Heart left ventricle (tissue), 13 donors: ENCODE data around the gene EVX1.

ENCODE experiments used
- POLR2A ChIP-seq, 2 donors: fragments of 450-650 bp; IDR thresholded peaks; one replicate each; pipeline ENCODE4 v1.6.1; 2017; ENCODE audit warnings: antibody characterized with exemption in 2 of 2, mild to moderate bottlenecking in 2 of 2, moderate library complexity in 2 of 2
- TF ChIP-seq, protein P1 (sequence below), 12 donors: fragments of 200-600 bp; sonication (generic) in 4 of 12; IDR thresholded peaks; one replicate each; pipeline versions ENCODE4 v1.5.0 to v1.8.0; 2018 to 2022; ENCODE audit warnings: antibody characterized with exemption in 12 of 12, mild to moderate bottlenecking in 5 of 12
- donor health status: ischemic (EF 13 %, LVEDD 7.1; RV severe dilation, severe dysfunction).
- donor health status: DM: no; HTN: yes; CAD: no.
- donor health status: DM: no; HTN: no; CAD: no.
- donor health status: ischemic (EF 25% LVEDD 6.9; RV normal size, moderate dysfunction).
- donor health status: ischemic (EF 25% LVEDD 5.7; RV mildly dilated, moderate dysfunction).
- donor health status: ischemic (EF 35%, LVEDD 5.7; RV mildly dilated, moderate dysfunction).
- donor health status: nonischemic (EF 11% LVEDD 7.7; RV severe dilation, severe dysfunction).
- donor health status: DM: yes; HTN: yes; CAD: no.
- donor health status: PGD.
- donor health status: ischemic (EF 29% LVEDD 5.4; RV normal size, mild dysfunction).
- donor health status: nonischemic (EF 23%, LVEDD 6.1; RV moderate dilation, normal function).

DNA sequence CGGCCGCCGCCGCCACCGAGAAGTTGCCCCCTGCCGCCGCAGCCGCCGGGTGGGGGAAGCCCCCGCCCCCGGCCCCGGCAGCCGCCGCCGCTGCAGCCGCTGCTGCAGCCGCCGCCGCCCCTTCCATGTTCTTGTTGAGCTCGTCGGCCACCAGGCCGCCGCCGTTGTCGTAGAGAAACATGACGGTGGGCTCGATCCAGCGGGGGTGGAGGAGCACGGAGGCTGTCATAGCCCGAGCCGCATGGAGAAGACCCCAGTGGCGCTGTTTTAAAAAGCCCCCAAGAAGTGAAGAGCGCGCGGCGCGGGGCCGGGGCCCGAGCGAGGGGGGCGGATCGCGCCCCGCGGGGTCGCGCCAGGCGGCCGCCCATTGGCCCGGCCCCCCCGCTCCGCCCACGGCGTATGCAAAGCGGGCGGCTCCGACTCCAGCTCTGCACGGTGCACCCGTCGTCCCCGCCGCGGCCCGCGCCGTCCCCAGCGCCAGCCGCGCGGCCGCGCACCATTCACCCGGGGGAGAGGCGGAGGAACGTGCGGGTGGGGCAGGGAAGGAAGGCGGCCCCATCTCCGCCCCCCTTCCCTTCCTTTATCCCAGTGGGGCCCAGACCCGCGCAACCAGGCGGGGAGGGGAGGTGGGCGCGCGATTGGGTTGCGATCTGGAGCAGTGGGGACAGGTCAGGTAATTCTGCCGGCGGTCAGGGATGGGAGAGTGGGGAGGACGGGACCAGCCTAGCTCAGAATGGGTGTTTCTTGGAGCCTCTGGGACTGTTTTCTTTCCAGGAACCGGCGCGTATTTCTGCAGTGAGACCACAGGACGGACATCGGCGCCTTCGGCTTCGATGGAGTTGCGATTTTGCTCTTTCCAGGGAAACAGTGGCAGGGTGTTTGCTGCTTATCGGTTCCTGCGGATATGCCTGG, 42.5 kb upstream of the EVX1 start, which contains the start of gene HOXA13:
- TF ChIP-seq, protein P1, sequence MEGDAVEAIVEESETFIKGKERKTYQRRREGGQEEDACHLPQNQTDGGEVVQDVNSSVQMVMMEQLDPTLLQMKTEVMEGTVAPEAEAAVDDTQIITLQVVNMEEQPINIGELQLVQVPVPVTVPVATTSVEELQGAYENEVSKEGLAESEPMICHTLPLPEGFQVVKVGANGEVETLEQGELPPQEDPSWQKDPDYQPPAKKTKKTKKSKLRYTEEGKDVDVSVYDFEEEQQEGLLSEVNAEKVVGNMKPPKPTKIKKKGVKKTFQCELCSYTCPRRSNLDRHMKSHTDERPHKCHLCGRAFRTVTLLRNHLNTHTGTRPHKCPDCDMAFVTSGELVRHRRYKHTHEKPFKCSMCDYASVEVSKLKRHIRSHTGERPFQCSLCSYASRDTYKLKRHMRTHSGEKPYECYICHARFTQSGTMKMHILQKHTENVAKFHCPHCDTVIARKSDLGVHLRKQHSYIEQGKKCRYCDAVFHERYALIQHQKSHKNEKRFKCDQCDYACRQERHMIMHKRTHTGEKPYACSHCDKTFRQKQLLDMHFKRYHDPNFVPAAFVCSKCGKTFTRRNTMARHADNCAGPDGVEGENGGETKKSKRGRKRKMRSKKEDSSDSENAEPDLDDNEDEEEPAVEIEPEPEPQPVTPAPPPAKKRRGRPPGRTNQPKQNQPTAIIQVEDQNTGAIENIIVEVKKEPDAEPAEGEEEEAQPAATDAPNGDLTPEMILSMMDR (IDR thresholded peaks at IDR 0.05), result no peak
- TF ChIP-seq POLR2A (IDR thresholded peaks at IDR 0.05), result no peak
